ENCODE results near the gene BSN.

Gene BSN

GRCh38 chr3:49713336-49714105, 159.2 kb downstream of the BSN start:
- Histone ChIP-seq H3K79me1 (ENCODE audit: low read depth, low read length) (peaks cover 4% of the 10 kb centered on the region), H3K27ac (replicated peaks; ENCODE audit: low read length) (no peak overlapping the region), H4K91ac (ENCODE audit: low read depth, low read length, poor library complexity) (no peak overlapping the region), H3K36me3 (replicated peaks in 1 of 2; ENCODE audit: control insufficient read depth in 2 of 2, insufficient read depth in 2 of 2, low read length in 2 of 2) (peaks cover 14 to 31% of the 10 kb centered on the region in 2 donors), H3K14ac (ENCODE audit: low read length) (no peak overlapping the region), H3K4me1 (ENCODE audit: control insufficient read depth in 2 of 2, insufficient read depth in 1 of 2, low read depth in 1 of 2, low read length in 2 of 2) (peaks cover 0 to under 1% of the 10 kb centered on the region in 2 donors), H2BK120ac (ENCODE audit: low read depth, low read length) (peak overlapping the region; percentile 87), H3K4me2 (ENCODE audit: insufficient read depth, low read length, poor library complexity, severe bottlenecking) (no peak overlapping the region), H2AK5ac (ENCODE audit: low read depth, low read length) (peak overlapping the region; percentile 63), H3K9me3 (replicated peaks in 1 of 2; ENCODE audit: control insufficient read depth in 2 of 2, insufficient read depth in 1 of 2, low read depth in 1 of 2, low read length in 2 of 2) (no peaks in the 10 kb centered on the region), H4K8ac (ENCODE audit: low read depth, low read length) (peak overlapping the region; percentile 82), H2BK15ac (ENCODE audit: low read length) (no peak overlapping the region), H3K18ac (ENCODE audit: low read length) (peak overlapping the region; percentile 57), H3K9ac (ENCODE audit: low read depth, low read length, poor library complexity) (no peak overlapping the region), H2AFZ (ENCODE audit: low read length) (no peak overlapping the region), H2BK5ac (ENCODE audit: low read length) (peak overlapping the region; percentile 53), H2BK12ac (ENCODE audit: low read length) (peak overlapping the region; percentile 41), H3K4me3 (ENCODE audit: low read length in 2 of 2) (no peak overlapping the region), H3K4ac (ENCODE audit: low read length) (peak overlapping the region; percentile 53), H3K23ac (ENCODE audit: low read depth, low read length, poor library complexity) (peak overlapping the region; percentile 95), H3K27me3 (ENCODE audit: control insufficient read depth in 3 of 3, insufficient read depth in 3 of 3, low read depth in 1 of 3, low read length in 3 of 3) (no peaks in the 10 kb centered on the region)
- DNase-seq (ENCODE audit: low spot score): no peak
- no CpG with 5 or more reads among the region's 25 CpGs for WGBS, 2 donors (ENCODE audit: extremely low coverage in 2 of 2, insufficient read length in 2 of 2, insufficient replicate concordance in 1 of 2)

- peak overlapping the region; percentile 22 for H3K14ac ChIP-seq (ENCODE audit: low read length)
- peaks cover 10% of the 10 kb centered on the region for H3K79me1 ChIP-seq (ENCODE audit: low read depth, low read length)
- H2AFZ ChIP-seq (ENCODE audit: low read length): no peak overlapping the region
- DNase-seq (ENCODE audit: low spot score): no peak
- H3K27me3 ChIP-seq (ENCODE audit: control insufficient read depth in 3 of 3, insufficient read depth in 3 of 3, low read depth in 1 of 3, low read length in 3 of 3): no peaks in the 10 kb centered on the region
- H2BK120ac ChIP-seq (ENCODE audit: low read depth, low read length): no peak overlapping the region
- H2BK15ac ChIP-seq (ENCODE audit: low read length): no peak overlapping the region
- no peak overlapping the region for H3K4ac ChIP-seq (ENCODE audit: low read length)
- H2BK5ac ChIP-seq (ENCODE audit: low read length): no peak overlapping the region
- no peak overlapping the region for H3K18ac ChIP-seq (ENCODE audit: low read length)
- peak overlapping the region in 1 of 2 donors; percentile 33 for H3K4me3 ChIP-seq (ENCODE audit: low read length in 2 of 2)
- peaks cover 14 to 41% of the 10 kb centered on the region in 2 donors for H3K36me3 ChIP-seq (replicated peaks in 1 of 2; ENCODE audit: control insufficient read depth in 2 of 2, insufficient read depth in 2 of 2, low read length in 2 of 2)
- WGBS, 2 donors (ENCODE audit: extremely low coverage in 2 of 2, insufficient read length in 2 of 2, insufficient replicate concordance in 1 of 2): no CpG with 5 or more reads among the region's 13 CpGs
- H3K9me3 ChIP-seq (replicated peaks in 1 of 2; ENCODE audit: control insufficient read depth in 2 of 2, insufficient read depth in 1 of 2, low read depth in 1 of 2, low read length in 2 of 2): peaks cover 0 to 3% of the 10 kb centered on the region in 2 donors
- H3K4me1 ChIP-seq (ENCODE audit: control insufficient read depth in 2 of 2, insufficient read depth in 1 of 2, low read depth in 1 of 2, low read length in 2 of 2): peaks cover 0 to 7% of the 10 kb centered on the region in 2 donors
- H3K4me2 ChIP-seq (ENCODE audit: insufficient read depth, low read length, poor library complexity, severe bottlenecking): no peak overlapping the region
- no peak overlapping the region for H3K27ac ChIP-seq (replicated peaks; ENCODE audit: low read length)
- H3K23ac ChIP-seq (ENCODE audit: low read depth, low read length, poor library complexity): peak overlapping the region; percentile 47
- H4K8ac ChIP-seq (ENCODE audit: low read depth, low read length): no peak overlapping the region
- H3K9ac ChIP-seq (ENCODE audit: low read depth, low read length, poor library complexity): no peak overlapping the region
- no peak overlapping the region for H4K91ac ChIP-seq (ENCODE audit: low read depth, low read length, poor library complexity)
- no peak overlapping the region for H2BK12ac ChIP-seq (ENCODE audit: low read length)
- no peak overlapping the region for H2AK5ac ChIP-seq (ENCODE audit: low read depth, low read length)
These were observed 160.7 kb downstream of the BSN start for GRCh38 chr3:49714728-49715550.

GRCh38 chr3:49715611-49716121, 161.4 kb downstream of the BSN start:
- Histone ChIP-seq H3K18ac (ENCODE audit: low read length) (no peak overlapping the region), H3K23ac (ENCODE audit: low read depth, low read length, poor library complexity) (peak overlapping the region; percentile 52), H3K27me3 (ENCODE audit: control insufficient read depth in 3 of 3, insufficient read depth in 3 of 3, low read depth in 1 of 3, low read length in 3 of 3) (no peaks in the 10 kb centered on the region), H2BK120ac (ENCODE audit: low read depth, low read length) (no peak overlapping the region), H3K9me3 (replicated peaks in 1 of 2; ENCODE audit: control insufficient read depth in 2 of 2, insufficient read depth in 1 of 2, low read depth in 1 of 2, low read length in 2 of 2) (peaks cover 0 to 3% of the 10 kb centered on the region in 2 donors), H3K4me3 (ENCODE audit: low read length in 2 of 2) (no peak overlapping the region), H2BK5ac (ENCODE audit: low read length) (no peak overlapping the region), H3K79me1 (ENCODE audit: low read depth, low read length) (peaks cover 10% of the 10 kb centered on the region), H3K4me1 (ENCODE audit: control insufficient read depth in 2 of 2, insufficient read depth in 1 of 2, low read depth in 1 of 2, low read length in 2 of 2) (peaks cover 0 to 7% of the 10 kb centered on the region in 2 donors), H4K91ac (ENCODE audit: low read depth, low read length, poor library complexity) (no peak overlapping the region), H3K36me3 (replicated peaks in 1 of 2; ENCODE audit: control insufficient read depth in 2 of 2, insufficient read depth in 2 of 2, low read length in 2 of 2) (peaks cover 15 to 46% of the 10 kb centered on the region in 2 donors), H3K4me2 (ENCODE audit: insufficient read depth, low read length, poor library complexity, severe bottlenecking) (no peak overlapping the region), H2AK5ac (ENCODE audit: low read depth, low read length) (no peak overlapping the region), H2BK15ac (ENCODE audit: low read length) (no peak overlapping the region), H2AFZ (ENCODE audit: low read length) (no peak overlapping the region), H3K27ac (replicated peaks; ENCODE audit: low read length) (no peak overlapping the region), H3K9ac (ENCODE audit: low read depth, low read length, poor library complexity) (peak overlapping the region; percentile 22), H2BK12ac (ENCODE audit: low read length) (no peak overlapping the region), H3K14ac (ENCODE audit: low read length) (no peak overlapping the region), H3K4ac (ENCODE audit: low read length) (no peak overlapping the region), H4K8ac (ENCODE audit: low read depth, low read length) (no peak overlapping the region)
- DNase-seq (ENCODE audit: low spot score): no peak
- WGBS, 2 donors (ENCODE audit: extremely low coverage in 2 of 2, insufficient read length in 2 of 2, insufficient replicate concordance in 1 of 2): no CpG with 5 or more reads among the region's 13 CpGs

- H3K18ac ChIP-seq (ENCODE audit: low read length): no peak overlapping the region
- H3K36me3 ChIP-seq (replicated peaks in 1 of 2; ENCODE audit: control insufficient read depth in 2 of 2, insufficient read depth in 2 of 2, low read length in 2 of 2): peaks cover 20 to 51% of the 10 kb centered on the region in 2 donors
- no peak overlapping the region for H3K9ac ChIP-seq (ENCODE audit: low read depth, low read length, poor library complexity)
- H3K4me2 ChIP-seq (ENCODE audit: insufficient read depth, low read length, poor library complexity, severe bottlenecking): no peak overlapping the region
- H3K9me3 ChIP-seq (replicated peaks in 1 of 2; ENCODE audit: control insufficient read depth in 2 of 2, insufficient read depth in 1 of 2, low read depth in 1 of 2, low read length in 2 of 2): peaks cover 0 to 3% of the 10 kb centered on the region in 2 donors
- H3K23ac ChIP-seq (ENCODE audit: low read depth, low read length, poor library complexity): peak overlapping the region; percentile 67
- WGBS, 2 donors (ENCODE audit: extremely low coverage in 2 of 2, insufficient read length in 2 of 2, insufficient replicate concordance in 1 of 2): no CpG with 5 or more reads among the region's 7 CpGs
- no peaks in the 10 kb centered on the region for H3K27me3 ChIP-seq (ENCODE audit: control insufficient read depth in 3 of 3, insufficient read depth in 3 of 3, low read depth in 1 of 3, low read length in 3 of 3)
- H2BK15ac ChIP-seq (ENCODE audit: low read length): no peak overlapping the region
- H2AK5ac ChIP-seq (ENCODE audit: low read depth, low read length): no peak overlapping the region
- H4K91ac ChIP-seq (ENCODE audit: low read depth, low read length, poor library complexity): no peak overlapping the region
- H3K4me1 ChIP-seq (ENCODE audit: control insufficient read depth in 2 of 2, insufficient read depth in 1 of 2, low read depth in 1 of 2, low read length in 2 of 2): peaks cover 0 to 7% of the 10 kb centered on the region in 2 donors
- no peak overlapping the region for H3K4me3 ChIP-seq (ENCODE audit: low read length in 2 of 2)
- H3K27ac ChIP-seq (replicated peaks; ENCODE audit: low read length): no peak overlapping the region
- no peak overlapping the region for H2BK12ac ChIP-seq (ENCODE audit: low read length)
- no peak for DNase-seq (ENCODE audit: low spot score)
- no peak overlapping the region for H2AFZ ChIP-seq (ENCODE audit: low read length)
- H2BK120ac ChIP-seq (ENCODE audit: low read depth, low read length): peak overlapping the region; percentile 39
- no peak overlapping the region for H2BK5ac ChIP-seq (ENCODE audit: low read length)
- H3K4ac ChIP-seq (ENCODE audit: low read length): no peak overlapping the region
- no peak overlapping the region for H4K8ac ChIP-seq (ENCODE audit: low read depth, low read length)
- peaks cover 10% of the 10 kb centered on the region for H3K79me1 ChIP-seq (ENCODE audit: low read depth, low read length)
- no peak overlapping the region for H3K14ac ChIP-seq (ENCODE audit: low read length)
These were observed 161.9 kb downstream of the BSN start for GRCh38 chr3:49716169-49716568.

All from neuronal stem cell (in vitro differentiated cells).